Body of pancreas (tissue), 4 donors: ENCODE results near the gene PXDC1. TPM values are rescaled to one million over a fixed set of nuclear protein-coding genes. Genes with fewer than 3 reads are reported as not detected.

Experiments
- ATAC-seq: fragments of 150-250 bp; one replicate; pipeline ENCODE4 v1.9.1; 2016
- DNase-seq, 4 donors: peaks; one replicate each; pipeline ENCODE4 v3.0.0-alpha.2; 2019
- H3K27ac ChIP-seq, 4 donors: fragments of 200-600 bp; sonication (generic); 1 replicate in 3 of 4; 2 replicates in 1 of 4; pipeline versions ENCODE4 v1.5.1 to v1.6.1; 2016 to 2019; ENCODE audit warnings: mild to moderate bottlenecking in 1 of 4, mixed read lengths in 1 of 4, moderate library complexity in 1 of 4
- H3K27me3 ChIP-seq, 2 donors: fragments of 200-600 bp; sonication (generic); one replicate each; pipeline ENCODE4 v1.6.0; 2016; ENCODE audit warnings: mild to moderate bottlenecking in 1 of 2
- H3K36me3 ChIP-seq, 2 donors: fragments of 200-600 bp; sonication (generic); replicated peaks in 1 of 2; 2 replicates each; pipeline ENCODE4 v1.5.1; 2016; ENCODE audit warnings: low read depth in 2 of 2; ENCODE audit not compliant: insufficient read depth in 1 of 2
- H3K4me1 ChIP-seq: fragments of 200-600 bp; sonication (generic); one replicate; pipeline ENCODE4 v1.6.0; 2016
- H3K4me3 ChIP-seq, 2 donors: fragments of 200-600 bp; sonication (generic); 1 replicate in 1 of 2; 2 replicates in 1 of 2; pipeline ENCODE4 v1.5.1; 2016 to 2019
- H3K9me3 ChIP-seq, 3 donors: fragments of 200-600 bp; sonication (generic); 1 replicate in 2 of 3; 2 replicates in 1 of 3; pipeline ENCODE4 v1.5.1; 2016
- CTCF ChIP-seq, 7 experiments: fragments of 450-650 bp in 4 of 7; fragments of 200-600 bp in 3 of 7; sonication (generic) in 3 of 7; IDR thresholded peaks; one replicate each; pipeline ENCODE4 v1.5.1; 2016 to 2019; ENCODE audit warnings: antibody characterized with exemption in 7 of 7
- POLR2A ChIP-seq, 3 donors: fragments of 450-650 bp; IDR thresholded peaks; one replicate each; pipeline ENCODE4 v1.6.1; 2016; ENCODE audit warnings: antibody characterized with exemption in 3 of 3, mild to moderate bottlenecking in 2 of 3
- WGBS, 2 donors: methylation state at CpG; one replicate each; pipeline ENCODE4 v1.1.5; 2017; 5-methylcytosine and 5-hydroxymethylcytosine counted together
- intact Hi-C: fragments of 100-400 bp; cut with DNase I; formaldehyde crosslinking; loops from one replicate; pipeline ENCODE4 v1.15.1; 2023
- total RNA-seq, 2 donors: library from RNA; depleted of rRNA; stranded (reverse); fragments of >200 nt; gene quantifications; one replicate each; pipeline ENCODE4 v1.1.0, GENCODE V29; 2016

The PXDC1 gene
- total RNA-seq = 10 to 100 TPM; 30.9 to 35.6 TPM

GRCh38 chr6:3751077-3751729 lies at the start of gene PXDC1:
TSS of gene PXDC1 (minus strand) at chr6:3751713. CDS start at chr6:3751531, 182 bp downstream.
- WGBS, 2 donors = 0 to 2% methylated on average over 1 to 65 of the region's 88 CpGs
- H3K4me3 ChIP-seq = peak within 1 kb of the TSS; percentile 27 to 38
- TF ChIP-seq CTCF (IDR thresholded peaks at IDR 0.05) (no peak), POLR2A (IDR thresholded peaks at IDR 0.05) (no peak)
- no peaks in the 10 kb centered on the region for H3K36me3 ChIP-seq
- peak within 1 kb of the TSS; percentile 84 to 94 (median 90) for H3K27ac ChIP-seq
- intact Hi-C loops = no loop called here
- peak; percentile 7 for ATAC-seq
- peak in 3 of 4 donors; percentile 24 to 35 (median 32) for DNase-seq
- no peaks in the 10 kb centered on the region for H3K27me3 ChIP-seq
- H3K9me3 ChIP-seq = no peaks in the 10 kb centered on the region
- peaks cover 42% of the 10 kb centered on the region for H3K4me1 ChIP-seq

GRCh38 chr6:3800850-3801591 lies 49.5 kb upstream of the PXDC1 start:
- no peak overlapping the region for H3K4me3 ChIP-seq
- H3K4me1 ChIP-seq = peaks cover 38% of the 10 kb centered on the region
- no peaks in the 10 kb centered on the region for H3K9me3 ChIP-seq
- DNase-seq = no peak
- 70 to 73% methylated on average over 11 of the region's 11 CpGs for WGBS, 2 donors
- no peaks in the 10 kb centered on the region for H3K36me3 ChIP-seq
- H3K27ac ChIP-seq = no peak overlapping the region
- intact Hi-C loops = no loop called here
- H3K27me3 ChIP-seq = no peaks in the 10 kb centered on the region
- no peak for ATAC-seq
- TF ChIP-seq POLR2A (IDR thresholded peaks at IDR 0.05) (no peak), CTCF (IDR thresholded peaks at IDR 0.05) (no peak)

- WGBS, 2 donors = 94 to 97% methylated on average over 6 of the region's 6 CpGs
- Histone ChIP-seq H3K4me3 (no peak overlapping the region), H3K27ac (peak overlapping the region in 1 of 4 donors; percentile 86), H3K27me3 (no peaks in the 10 kb centered on the region), H3K36me3 (no peaks in the 10 kb centered on the region), H3K4me1 (peaks cover 30% of the 10 kb centered on the region), H3K9me3 (no peaks in the 10 kb centered on the region)
- intact Hi-C loops = no loop called here
- no peak for TF ChIP-seq CTCF (IDR thresholded peaks at IDR 0.05)
- no peak for TF ChIP-seq POLR2A (IDR thresholded peaks at IDR 0.05)
- ATAC-seq (no peak), DNase-seq (no peak)
These were observed 48.2 kb upstream of the PXDC1 start for GRCh38 chr6:3799719-3800118.

- ATAC-seq (peak; percentile 51), DNase-seq (no peak)
- Histone ChIP-seq H3K36me3 (no peaks in the 10 kb centered on the region), H3K4me3 (no peak overlapping the region), H3K4me1 (peaks cover 30% of the 10 kb centered on the region), H3K27me3 (no peaks in the 10 kb centered on the region), H3K9me3 (no peaks in the 10 kb centered on the region), H3K27ac (peak overlapping the region; percentile 65 to 86 (median 74))
- intact Hi-C loops = no loop called here
- TF ChIP-seq CTCF (IDR thresholded peaks at IDR 0.05) (no peak), POLR2A (IDR thresholded peaks at IDR 0.05) (no peak)
- 79 to 83% methylated on average over 8 of the region's 8 CpGs for WGBS, 2 donors
These were observed 46.8 kb upstream of the PXDC1 start for GRCh38 chr6:3798055-3798919.
